Vagina (tissue), 2 donors: ENCODE measurements around the gene CAST. TPM values are rescaled to one million over a fixed set of nuclear protein-coding genes. Genes with fewer than 3 reads are reported as not detected.

Experiments
- DNase-seq, 2 donors: peaks; one replicate each; pipeline ENCODE4 v3.0.0-alpha.2; 2017; ENCODE audit errors: extremely low spot score in 2 of 2
- H3K27ac ChIP-seq: fragments of 200-600 bp; sonication (generic); one replicate; pipeline ENCODE4 v1.5.1; 2019
- H3K27me3 ChIP-seq: fragments of 200-600 bp; sonication (generic); one replicate; pipeline ENCODE4 v1.5.1; 2019
- H3K36me3 ChIP-seq, 2 donors: fragments of 200-600 bp; sonication (generic); one replicate each; pipeline ENCODE4 v1.5.1; 2017 to 2019
- H3K4me1 ChIP-seq: fragments of 200-600 bp; sonication (generic); one replicate; pipeline ENCODE4 v1.5.1; 2019
- H3K4me3 ChIP-seq, 2 donors: fragments of 200-600 bp; sonication (generic); 1 replicate in 1 of 2; 2 replicates in 1 of 2; pipeline ENCODE4 v1.5.1; 2016 to 2019
- H3K9me3 ChIP-seq: fragments of 200-600 bp; sonication (generic); one replicate; pipeline ENCODE4 v1.5.1; 2019
- POLR2A ChIP-seq, 2 donors: fragments of 450-650 bp; IDR thresholded peaks; one replicate each; pipeline ENCODE4 v1.6.1; 2017; ENCODE audit warnings: antibody characterized with exemption in 2 of 2, mild to moderate bottlenecking in 2 of 2, moderate library complexity in 2 of 2
- POLR2AphosphoS5 ChIP-seq, 2 donors: sonication (generic); formaldehyde crosslinking; IDR thresholded peaks; one replicate each; pipeline ENCODE4 v1.9.0; 2017; ENCODE audit warnings: antibody characterized with exemption in 2 of 2, mild to moderate bottlenecking in 2 of 2, low read depth in 1 of 2; ENCODE audit not compliant: insufficient read depth in 1 of 2
- intact Hi-C: fragments of 100-400 bp; cut with DNase I; formaldehyde crosslinking; loops from one replicate; pipeline ENCODE4 v1.15.1; 2023
- total RNA-seq: library from RNA; depleted of rRNA; stranded (reverse); fragments of >200 nt; gene quantifications from one replicate; pipeline ENCODE4 v1.2.3, GENCODE V29; 2016
- TF ChIP-seq, protein P1 (sequence below), 3 experiments: fragments of 450-650 bp in 2 of 3; fragments of 200-600 bp in 1 of 3; sonication (generic) in 1 of 3; IDR thresholded peaks; one replicate each; pipeline ENCODE4 v1.5.1; 2017 to 2019; ENCODE audit warnings: antibody characterized with exemption in 3 of 3, mild to moderate bottlenecking in 2 of 3, moderate library complexity in 2 of 3

Gene CAST
- total RNA-seq, 1 donor from 2014 or later = 309 TPM

DNA sequence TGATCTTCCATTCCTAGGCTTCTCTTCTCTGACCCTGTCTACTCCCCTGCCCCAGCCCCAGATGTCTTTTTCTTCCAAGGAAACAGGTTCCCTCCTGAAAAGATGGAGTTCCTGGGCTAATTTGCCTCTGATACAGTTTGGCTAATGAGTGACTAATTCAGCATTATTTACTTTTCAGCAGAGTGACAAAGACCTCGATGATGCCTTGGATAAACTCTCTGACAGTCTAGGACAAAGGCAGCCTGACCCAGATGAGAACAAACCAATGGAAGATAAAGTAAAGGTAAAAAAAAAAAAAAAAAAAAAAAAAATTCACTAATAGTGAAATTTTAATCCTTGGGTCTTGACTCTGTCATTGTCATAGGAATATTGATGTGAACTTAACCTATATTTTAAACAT lies 102.9 kb downstream of the CAST start:
- intact Hi-C loops = no loop called here
- Histone ChIP-seq H3K9me3 (no peaks in the 10 kb centered on the region), H3K36me3 (peaks cover 0 to 93% of the 10 kb centered on the region in 2 donors), H3K27me3 (no peaks in the 10 kb centered on the region), H3K4me1 (no peaks in the 10 kb centered on the region), H3K27ac (no peak overlapping the region), H3K4me3 (no peak overlapping the region)
- DNase-seq = no peak
- TF ChIP-seq POLR2AphosphoS5 (IDR thresholded peaks at IDR 0.05; ENCODE audit: insufficient read depth in 1 of 2, low read depth in 1 of 2) (no peak), POLR2A (IDR thresholded peaks at IDR 0.05) (no peak)
- TF ChIP-seq, protein P1, sequence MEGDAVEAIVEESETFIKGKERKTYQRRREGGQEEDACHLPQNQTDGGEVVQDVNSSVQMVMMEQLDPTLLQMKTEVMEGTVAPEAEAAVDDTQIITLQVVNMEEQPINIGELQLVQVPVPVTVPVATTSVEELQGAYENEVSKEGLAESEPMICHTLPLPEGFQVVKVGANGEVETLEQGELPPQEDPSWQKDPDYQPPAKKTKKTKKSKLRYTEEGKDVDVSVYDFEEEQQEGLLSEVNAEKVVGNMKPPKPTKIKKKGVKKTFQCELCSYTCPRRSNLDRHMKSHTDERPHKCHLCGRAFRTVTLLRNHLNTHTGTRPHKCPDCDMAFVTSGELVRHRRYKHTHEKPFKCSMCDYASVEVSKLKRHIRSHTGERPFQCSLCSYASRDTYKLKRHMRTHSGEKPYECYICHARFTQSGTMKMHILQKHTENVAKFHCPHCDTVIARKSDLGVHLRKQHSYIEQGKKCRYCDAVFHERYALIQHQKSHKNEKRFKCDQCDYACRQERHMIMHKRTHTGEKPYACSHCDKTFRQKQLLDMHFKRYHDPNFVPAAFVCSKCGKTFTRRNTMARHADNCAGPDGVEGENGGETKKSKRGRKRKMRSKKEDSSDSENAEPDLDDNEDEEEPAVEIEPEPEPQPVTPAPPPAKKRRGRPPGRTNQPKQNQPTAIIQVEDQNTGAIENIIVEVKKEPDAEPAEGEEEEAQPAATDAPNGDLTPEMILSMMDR (IDR thresholded peaks at IDR 0.05) = no peak

DNA sequence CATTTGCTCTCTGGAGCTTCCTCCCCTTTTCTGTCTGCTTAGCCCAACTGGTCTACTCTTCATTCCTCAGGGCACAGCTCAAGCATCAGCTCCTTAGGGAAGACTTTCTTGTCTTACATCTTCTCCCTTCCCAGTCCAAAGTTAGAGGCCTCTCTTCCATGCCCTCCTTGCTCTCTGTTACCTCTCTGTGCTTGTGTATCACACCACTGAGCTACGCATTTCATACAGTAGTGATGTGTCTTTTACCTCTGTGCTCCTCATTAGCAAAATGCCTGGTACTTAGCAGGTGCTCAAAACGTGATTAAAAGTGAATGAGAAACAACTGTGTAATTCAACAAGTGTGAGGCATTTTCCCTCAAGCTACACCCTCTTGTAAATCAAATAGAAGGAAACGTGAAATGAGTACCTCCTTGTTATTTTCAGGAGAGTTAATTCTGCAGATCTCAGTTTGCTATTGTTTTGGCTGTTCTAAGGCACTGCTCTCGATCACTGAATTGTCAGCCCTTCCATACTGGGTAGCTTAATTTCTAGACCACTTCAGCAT lies 106.6 kb downstream of the CAST start:
- no peaks in the 10 kb centered on the region for H3K27me3 ChIP-seq
- TF ChIP-seq POLR2A (IDR thresholded peaks at IDR 0.05) (no peak), POLR2AphosphoS5 (IDR thresholded peaks at IDR 0.05; ENCODE audit: insufficient read depth in 1 of 2, low read depth in 1 of 2) (no peak)
- TF ChIP-seq, protein P1 (IDR thresholded peaks at IDR 0.05) = no peak
- H3K36me3 ChIP-seq = peaks cover 0 to 97% of the 10 kb centered on the region in 2 donors
- intact Hi-C loops = no loop called here
- no peaks in the 10 kb centered on the region for H3K4me1 ChIP-seq
- H3K4me3 ChIP-seq = no peak overlapping the region
- no peak for DNase-seq
- H3K27ac ChIP-seq = no peak overlapping the region
- H3K9me3 ChIP-seq = no peaks in the 10 kb centered on the region

DNA sequence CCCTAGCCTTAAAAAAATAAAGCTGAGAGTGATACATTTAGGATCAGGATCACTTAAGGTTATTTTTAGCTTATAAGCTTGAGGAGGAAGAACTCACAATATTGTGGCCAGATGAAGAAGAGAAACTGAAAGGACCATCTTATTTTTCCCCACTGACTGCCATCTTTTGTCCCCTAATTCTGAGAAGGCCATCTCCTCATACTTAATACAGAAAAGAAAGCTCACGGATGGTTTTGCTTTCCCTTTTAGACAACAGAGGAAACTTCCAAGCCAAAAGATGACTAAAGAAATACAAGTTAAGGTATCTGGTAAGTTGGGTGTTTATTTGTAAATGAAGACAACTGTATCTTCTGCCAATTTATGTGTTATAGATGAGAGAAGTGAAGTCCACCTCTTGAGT lies 109.2 kb downstream of the CAST start:
- intact Hi-C loops = no loop called here
- Histone ChIP-seq H3K27ac (no peak overlapping the region), H3K4me3 (no peak overlapping the region), H3K27me3 (no peaks in the 10 kb centered on the region), H3K36me3 (peaks cover 0 to 95% of the 10 kb centered on the region in 2 donors), H3K9me3 (no peaks in the 10 kb centered on the region), H3K4me1 (no peaks in the 10 kb centered on the region)
- TF ChIP-seq POLR2A (IDR thresholded peaks at IDR 0.05) (no peak), POLR2AphosphoS5 (IDR thresholded peaks at IDR 0.05; ENCODE audit: insufficient read depth in 1 of 2, low read depth in 1 of 2) (no peak)
- TF ChIP-seq, protein P1 (IDR thresholded peaks at IDR 0.05) = no peak
- no peak for DNase-seq

DNA sequence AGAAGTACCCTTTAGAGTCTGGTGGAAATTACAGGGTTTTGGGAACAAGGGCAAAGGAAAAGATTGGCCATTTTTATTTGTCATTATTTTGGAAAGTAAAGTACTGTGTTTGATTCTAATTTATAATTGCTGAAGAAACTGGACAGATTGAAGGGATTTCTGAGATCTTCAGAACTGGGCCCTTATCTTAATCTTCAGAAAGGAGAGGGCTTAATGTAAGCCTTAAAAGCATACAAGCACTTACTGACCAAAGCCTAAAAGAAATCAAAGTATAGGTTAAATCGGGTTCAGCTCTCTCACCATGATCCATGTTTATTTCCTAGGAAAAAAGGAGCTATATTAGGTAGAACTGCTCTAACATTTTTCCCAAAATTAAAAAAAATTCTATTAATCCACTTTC lies 109.9 kb downstream of the CAST start:
- peaks cover 0 to 95% of the 10 kb centered on the region in 2 donors for H3K36me3 ChIP-seq
- H3K4me3 ChIP-seq = no peak overlapping the region
- no peaks in the 10 kb centered on the region for H3K4me1 ChIP-seq
- H3K27ac ChIP-seq = no peak overlapping the region
- no peaks in the 10 kb centered on the region for H3K9me3 ChIP-seq
- H3K27me3 ChIP-seq = no peaks in the 10 kb centered on the region
- no peak for DNase-seq
- TF ChIP-seq, protein P1 (IDR thresholded peaks at IDR 0.05) = no peak
- TF ChIP-seq POLR2A (IDR thresholded peaks at IDR 0.05) = no peak
- TF ChIP-seq POLR2AphosphoS5 (IDR thresholded peaks at IDR 0.05; ENCODE audit: insufficient read depth in 1 of 2, low read depth in 1 of 2) = no peak
- intact Hi-C loops = no loop called here

DNA sequence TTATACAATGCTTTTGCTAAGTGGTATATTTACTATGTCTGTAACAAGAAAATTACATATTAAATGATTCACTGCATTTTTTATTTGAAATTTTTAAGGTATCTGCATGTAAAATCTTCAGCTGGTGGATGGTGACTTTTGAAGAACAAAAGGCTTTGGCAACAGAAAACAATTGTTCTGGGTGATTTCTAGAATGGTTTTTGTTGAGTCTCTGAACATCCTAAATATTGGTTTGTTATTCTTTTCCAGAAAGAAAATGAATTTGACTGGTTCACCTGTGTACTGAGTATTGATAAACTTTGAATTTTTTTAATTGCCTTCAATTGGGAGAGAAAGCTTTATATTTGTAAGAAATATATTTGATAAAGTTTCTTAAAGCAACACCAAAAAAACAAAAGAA lies 110.4 kb downstream of the CAST start:
- H3K36me3 ChIP-seq = peaks cover 0 to 92% of the 10 kb centered on the region in 2 donors
- TF ChIP-seq POLR2A (IDR thresholded peaks at IDR 0.05) = no peak
- TF ChIP-seq, protein P1 (IDR thresholded peaks at IDR 0.05) = no peak

More for the DNA sequence above, 110.4 kb downstream of the CAST start:
- no peak overlapping the region for H3K4me3 ChIP-seq
- H3K27ac ChIP-seq = no peak overlapping the region
- H3K4me1 ChIP-seq = no peaks in the 10 kb centered on the region
- no peaks in the 10 kb centered on the region for H3K9me3 ChIP-seq
- intact Hi-C loops = no loop called here
- DNase-seq = no peak
- H3K27me3 ChIP-seq = no peaks in the 10 kb centered on the region
